Measurements from ENCODE around the gene SIM1. TPM values are rescaled to one million over a fixed set of nuclear protein-coding genes. Genes with fewer than 3 reads are reported as not detected.

The SIM1 gene
- not detected for polyA plus RNA-seq (2012; ENCODE audit: insufficient read depth, insufficient read length)

DNA sequence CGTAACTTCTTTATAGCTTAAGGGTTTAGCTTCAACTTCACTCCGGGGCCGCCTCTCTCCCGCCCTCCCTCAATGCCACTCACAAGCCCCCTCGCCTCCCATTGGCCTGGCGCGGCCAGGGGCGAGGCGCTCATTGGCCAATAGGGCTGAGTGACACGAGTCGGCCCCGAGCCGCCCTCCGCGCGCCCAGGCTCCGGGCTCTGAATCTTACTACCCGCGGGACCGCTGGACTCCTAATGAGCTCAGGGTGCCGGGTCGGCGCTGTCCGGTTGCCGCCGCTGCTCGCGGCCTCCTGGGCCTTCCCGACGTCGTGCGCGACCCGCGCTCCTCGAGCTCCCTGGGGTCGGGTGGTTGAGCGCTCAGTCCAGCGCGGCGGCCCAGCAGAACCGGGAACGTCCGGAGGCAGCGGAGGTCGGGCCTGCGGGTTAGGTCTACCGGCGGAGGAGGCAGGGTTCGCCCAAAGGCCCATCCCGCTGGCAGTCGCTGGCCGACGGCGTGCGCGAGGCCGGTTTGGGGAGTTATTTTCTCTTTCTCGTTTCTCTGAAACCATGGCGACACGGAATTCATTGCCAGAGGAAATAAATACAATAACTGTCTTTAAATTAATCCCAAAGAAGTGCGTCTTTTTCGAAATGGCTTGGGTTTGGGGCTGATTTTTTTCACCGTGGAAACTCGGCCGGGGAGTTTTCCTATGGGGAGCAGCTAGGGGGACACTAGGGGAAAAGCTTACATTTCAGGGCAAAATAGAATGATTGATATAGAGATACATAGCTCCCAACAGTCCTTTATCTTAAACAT, at the start of gene SIM1:
Gene SIM1, minus strand, starts transcription at position 19 of the 798 bp plus-strand sequence. CDS start 1,453 bp downstream, outside the sequence.
- DNase-seq (ENCODE audit: low read depth, low spot score), result no peak
- no peak within 1 kb of the TSS for H3K4me3 ChIP-seq (ENCODE audit: low read length)

- DNase-seq (ENCODE audit: low read depth, low spot score), result no peak
- H3K4me3 ChIP-seq (ENCODE audit: low read length), result no peak overlapping the region
Measured at GRCh38 chr6:100512203-100512862, 47.6 kb upstream of the SIM1 start.

GRCh38 chr6:100509101-100509500, 44.4 kb upstream of the SIM1 start:
- no peak for DNase-seq (ENCODE audit: low read depth, low spot score)
- no peak overlapping the region for H3K4me3 ChIP-seq (ENCODE audit: low read length)

- no peak for DNase-seq (ENCODE audit: low read depth, low spot score)
- H3K4me3 ChIP-seq (ENCODE audit: low read length), result no peak overlapping the region
Measured at GRCh38 chr6:100506651-100507050, 41.9 kb upstream of the SIM1 start.

DNA sequence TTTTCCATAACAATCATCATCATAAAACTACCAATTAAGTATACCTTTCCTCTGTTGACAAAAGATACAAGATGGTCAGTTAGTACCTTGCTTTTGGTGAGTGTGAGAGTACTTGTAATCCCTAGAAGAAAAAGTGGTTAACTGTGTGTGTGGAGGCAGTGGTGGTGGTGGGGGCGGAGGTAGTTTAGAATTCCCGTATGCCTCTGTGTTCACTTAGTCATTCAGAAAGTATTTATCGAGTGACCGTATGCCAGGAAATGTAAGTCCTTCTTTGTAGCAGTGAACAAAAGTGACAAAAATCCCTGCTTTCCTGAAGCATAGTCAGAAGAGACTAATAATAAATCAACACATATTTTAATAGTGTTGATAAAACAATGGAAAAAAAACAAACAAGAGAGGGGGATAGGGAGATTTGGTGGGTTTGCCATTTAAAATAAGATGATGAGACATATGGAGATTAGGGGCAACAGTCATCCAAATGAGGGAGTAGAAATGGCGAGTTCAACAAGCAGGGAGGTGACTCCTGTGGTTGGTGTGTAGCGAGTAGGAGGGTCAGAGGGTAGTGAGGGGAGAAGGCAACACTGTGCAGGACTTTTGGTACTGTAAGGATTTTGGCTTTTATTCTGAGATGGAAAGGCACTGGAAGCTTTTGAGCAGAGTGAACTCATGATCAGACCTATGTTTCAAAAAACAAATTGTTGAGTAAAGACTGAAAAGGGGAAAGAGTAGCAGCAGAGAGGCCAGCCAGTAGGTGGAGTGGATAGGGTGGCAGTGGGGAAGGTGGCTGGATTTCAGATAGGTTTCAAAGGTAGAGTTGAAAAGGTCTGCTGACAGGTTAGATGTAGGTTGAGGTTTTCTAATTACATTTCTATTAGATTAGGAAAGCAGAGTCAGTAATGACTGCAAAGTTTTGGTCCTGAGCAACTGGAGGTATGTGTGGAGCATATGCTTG, 40.3 kb upstream of the SIM1 start:
- H3K4me3 ChIP-seq (ENCODE audit: low read length), result no peak overlapping the region
- DNase-seq (ENCODE audit: low read depth, low spot score), result no peak

GRCh38 chr6:100503043-100503705, 38.5 kb upstream of the SIM1 start:
- DNase-seq (ENCODE audit: low read depth, low spot score), result no peak
- no peak overlapping the region for H3K4me3 ChIP-seq (ENCODE audit: low read length)

DNA sequence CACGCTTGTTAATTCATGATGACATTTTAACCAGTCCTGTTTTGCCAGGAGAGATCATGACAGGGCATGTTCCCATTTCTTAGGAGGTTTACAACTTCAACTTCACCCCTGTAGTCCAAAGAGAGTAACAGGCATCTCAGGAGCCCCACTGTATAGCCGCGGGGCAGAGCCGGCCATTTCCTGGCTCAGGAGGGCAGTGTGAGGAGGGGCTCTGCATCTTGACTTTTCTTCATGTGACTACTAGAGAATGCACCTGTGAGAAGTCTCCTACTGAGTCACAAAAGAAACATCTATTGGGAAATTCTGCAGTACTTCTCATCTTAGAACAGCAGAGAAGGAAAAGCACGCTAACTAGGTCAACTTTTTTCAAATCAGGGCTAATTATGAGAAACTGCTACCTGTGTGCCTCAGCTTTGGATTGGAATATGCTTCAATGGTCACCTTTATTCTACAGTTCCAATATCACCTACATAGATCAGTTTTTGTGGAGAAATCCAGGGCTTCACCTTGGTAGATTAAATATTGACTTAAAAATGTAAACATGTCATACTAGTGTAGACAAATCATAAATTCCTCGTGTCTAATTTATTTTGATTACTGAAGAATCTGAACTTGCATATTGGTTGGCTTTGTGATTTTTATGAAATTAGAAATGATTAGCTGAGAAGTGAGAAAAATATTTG, 28.6 kb upstream of the SIM1 start:
- H3K4me3 ChIP-seq (ENCODE audit: low read length), result no peak overlapping the region
- DNase-seq (ENCODE audit: low read depth, low spot score), result no peak

- H3K4me3 ChIP-seq (ENCODE audit: low read length), result no peak overlapping the region
- DNase-seq (ENCODE audit: low read depth, low spot score), result no peak
Measured at GRCh38 chr6:100491952-100492670, 27.4 kb upstream of the SIM1 start.

DNA sequence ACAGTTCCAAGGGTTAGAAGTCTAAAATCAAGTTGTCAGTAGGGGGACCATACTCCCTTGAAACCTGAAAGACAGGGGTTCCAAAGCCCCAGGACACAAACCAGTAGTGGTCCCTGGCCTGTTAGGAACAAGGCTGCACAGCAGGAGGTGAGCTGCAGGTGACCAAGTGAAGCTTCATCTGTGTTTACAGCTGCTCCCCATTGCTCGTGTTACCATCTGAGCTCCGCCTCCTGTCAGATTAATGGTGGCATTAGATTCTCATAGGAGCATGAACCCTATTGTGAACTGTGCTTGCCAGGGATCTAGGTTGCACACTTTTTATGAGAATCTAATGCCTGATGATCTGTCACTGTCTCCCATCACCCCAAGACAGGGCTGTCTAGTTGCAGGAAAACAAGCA, 25.3 kb upstream of the SIM1 start:
- H3K4me3 ChIP-seq (ENCODE audit: low read length), result no peak overlapping the region
- DNase-seq (ENCODE audit: low read depth, low spot score), result no peak

GRCh38 chr6:100488244-100488643, 23.5 kb upstream of the SIM1 start:
- no peak for DNase-seq (ENCODE audit: low read depth, low spot score)
- no peak overlapping the region for H3K4me3 ChIP-seq (ENCODE audit: low read length)

DNA sequence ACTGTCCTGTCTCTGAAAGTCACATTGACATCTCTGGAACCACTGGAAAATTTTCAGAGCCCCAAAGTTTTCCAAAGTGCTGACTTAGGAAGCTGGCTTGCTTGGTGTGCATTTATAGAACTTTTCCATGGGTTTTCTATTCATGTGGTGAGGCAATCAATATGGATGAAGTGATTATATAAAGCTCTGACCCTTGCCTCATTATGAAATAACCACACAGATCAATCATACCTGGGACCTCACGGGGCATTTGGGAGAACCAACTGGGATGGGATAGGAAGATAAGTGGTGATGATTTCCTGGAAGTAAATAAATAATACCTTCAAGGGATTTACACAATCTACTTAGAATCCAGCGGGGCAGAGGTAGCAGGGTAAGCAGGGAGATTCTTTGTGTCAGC, 22.9 kb upstream of the SIM1 start:
- DNase-seq (ENCODE audit: low read depth, low spot score), result no peak
- H3K4me3 ChIP-seq (ENCODE audit: low read length), result no peak overlapping the region

DNA sequence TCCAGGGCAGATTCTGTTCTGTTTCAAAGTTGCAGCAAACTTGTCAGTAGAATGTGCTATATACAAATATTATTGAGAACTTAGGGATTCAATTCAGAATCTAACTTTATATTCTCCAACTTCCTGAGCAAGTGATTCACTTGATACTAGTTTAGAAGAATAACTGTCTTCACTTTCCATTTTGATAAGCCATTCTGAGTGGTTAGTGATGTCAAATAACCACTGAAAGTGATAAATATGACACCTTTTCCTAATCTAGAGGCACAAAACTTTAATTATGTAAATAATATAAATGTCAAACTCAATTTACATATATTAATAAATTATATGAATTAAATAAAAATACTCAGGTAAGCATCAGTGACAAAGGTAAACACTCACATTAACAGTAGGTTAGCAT, 20.5 kb upstream of the SIM1 start:
- no peak for DNase-seq (ENCODE audit: low read depth, low spot score)
- no peak overlapping the region for H3K4me3 ChIP-seq (ENCODE audit: low read length)

DNA sequence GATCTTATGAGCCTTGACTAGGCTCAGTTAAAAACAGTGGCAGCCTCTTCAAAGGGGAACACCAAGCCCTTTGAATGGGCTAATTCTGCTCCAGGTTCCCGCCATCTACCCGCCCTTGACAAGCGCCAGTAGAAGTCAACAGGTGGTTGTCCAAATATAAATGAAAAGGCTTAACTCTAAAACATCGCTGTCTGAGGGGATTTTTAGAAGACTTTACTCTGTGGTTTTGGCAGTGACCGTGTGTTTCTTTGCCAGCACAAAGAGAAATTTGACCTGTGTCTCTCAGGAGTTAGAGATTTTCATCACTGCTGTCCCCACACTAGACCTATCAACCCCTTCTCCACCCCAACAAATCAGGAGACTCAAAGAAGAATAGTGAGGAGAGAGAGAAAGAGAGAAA, 19.8 kb upstream of the SIM1 start:
- no peak for DNase-seq (ENCODE audit: low read depth, low spot score)
- no peak overlapping the region for H3K4me3 ChIP-seq (ENCODE audit: low read length)

- no peak for DNase-seq (ENCODE audit: low read depth, low spot score)
- H3K4me3 ChIP-seq (ENCODE audit: low read length), result no peak overlapping the region
Measured at GRCh38 chr6:100482698-100483097, 18.0 kb upstream of the SIM1 start.

GRCh38 chr6:100479179-100480035, 14.7 kb upstream of the SIM1 start:
- DNase-seq (ENCODE audit: low read depth, low spot score), result peak; percentile 58
- no peak overlapping the region for H3K4me3 ChIP-seq (ENCODE audit: low read length)

- no peak for DNase-seq (ENCODE audit: low read depth, low spot score)
- no peak overlapping the region for H3K4me3 ChIP-seq (ENCODE audit: low read length)
Measured at GRCh38 chr6:100475554-100476320, 11.0 kb upstream of the SIM1 start.
